Dedifferentiated amniotic fluid mesenchymal stem cell (primary cell): ENCODE measurements around the gene PCYT1B.
"Not testable (repeated sequence)": the region's sequence is repeated elsewhere in the genome, so short reads cannot be mapped to it uniquely, and the experiment has no call there.

ENCODE experiments used
- DNase-seq: peaks from one replicate; pipeline ENCODE4 v3.0.0-alpha.2; 2016; ENCODE audit errors: extremely low spot score

Gene PCYT1B

GRCh38 chrX:24647257-24648058 lies at the start of gene PCYT1B:
Gene PCYT1B, minus strand, starts transcription at chrX:24647347. Its CDS starts 242 bp downstream, at chrX:24647105.
- peak; percentile 60 for DNase-seq

GRCh38 chrX:24696294-24696693 lies 49.1 kb upstream of the PCYT1B start:
- DNase-seq, result no peak

GRCh38 chrX:24694825-24695224 lies 47.7 kb upstream of the PCYT1B start:
- no peak for DNase-seq

- peak; percentile 91 for DNase-seq
Observed at GRCh38 chrX:24693453-24694202, 46.5 kb upstream of the PCYT1B start, which contains the start of gene POLA1. Gene POLA1, plus strand, starts transcription at chrX:24693918. Its CDS starts 44 bp downstream, at chrX:24693962.

GRCh38 chrX:24692305-24692704 lies 45.2 kb upstream of the PCYT1B start:
- no peak for DNase-seq

- DNase-seq, result no peak
Observed at GRCh38 chrX:24684048-24684447, 36.9 kb upstream of the PCYT1B start.

GRCh38 chrX:24682739-24683432 lies 35.7 kb upstream of the PCYT1B start:
- no peak for DNase-seq

- DNase-seq, result no peak
Observed at GRCh38 chrX:24676403-24677024, 29.4 kb upstream of the PCYT1B start.

GRCh38 chrX:24673424-24673823 lies 26.3 kb upstream of the PCYT1B start:
- no peak for DNase-seq

GRCh38 chrX:24672701-24673190 lies 25.6 kb upstream of the PCYT1B start:
- DNase-seq, result no peak

GRCh38 chrX:24668111-24668510 lies 21.0 kb upstream of the PCYT1B start:
- no peak for DNase-seq

GRCh38 chrX:24662352-24662751 lies 15.2 kb upstream of the PCYT1B start:
- DNase-seq, result no peak

GRCh38 chrX:24661292-24661691 lies 14.1 kb upstream of the PCYT1B start:
- DNase-seq, result no peak

- DNase-seq, result no peak
Observed at GRCh38 chrX:24659646-24660045, 12.5 kb upstream of the PCYT1B start.

- no peak for DNase-seq
Observed at GRCh38 chrX:24659106-24659505, 12.0 kb upstream of the PCYT1B start.

GRCh38 chrX:24658421-24658820 lies 11.3 kb upstream of the PCYT1B start:
- DNase-seq, result no peak

GRCh38 chrX:24657671-24658386 lies 10.7 kb upstream of the PCYT1B start:
- DNase-seq, result no peak

GRCh38 chrX:24655679-24656078 lies 8.5 kb upstream of the PCYT1B start:
- DNase-seq, result not testable (repeated sequence)

- no peak for DNase-seq
Observed at GRCh38 chrX:24651783-24652182, 4.6 kb upstream of the PCYT1B start.

- DNase-seq, result no peak
Observed at GRCh38 chrX:24648495-24648894, 1.3 kb upstream of the PCYT1B start.

- no peak for DNase-seq
Observed at GRCh38 chrX:24646745-24647182, 383 bp downstream of the PCYT1B start.
